Astrocyte (in vitro differentiated cells and primary cell): ENCODE results near the gene MAPKBP1. TPM values are rescaled to one million over a fixed set of nuclear protein-coding genes. Genes with fewer than 3 reads are reported as not detected.

Experiments used
- DNase-seq: peaks from one replicate; pipeline ENCODE4 v3.0.0-alpha.2; 2010; ENCODE audit warnings: low read depth
- FAIRE-seq: peaks from 2 replicates; lab custom pipeline; 2011; peaks lifted over from hg19 to GRCh38; lab: Jason Lieb, UNC
- H2AFZ ChIP-seq: 2 replicates; pipeline ENCODE4 v1.6.0; 2012; ENCODE audit warnings: low read depth, low read length, inconsistent platforms
- H3K27ac ChIP-seq: 2 replicates; pipeline ENCODE4 v1.5.1; 2011; ENCODE audit warnings: low read depth, low read length, inconsistent platforms
- H3K27me3 ChIP-seq: 2 replicates; pipeline ENCODE4 v1.6.0; 2011; ENCODE audit warnings: low read length, inconsistent platforms; ENCODE audit not compliant: insufficient read depth
- H3K36me3 ChIP-seq: 2 replicates; pipeline ENCODE4 v1.5.1; 2011; ENCODE audit warnings: low read length, inconsistent platforms; ENCODE audit not compliant: insufficient read depth
- H3K4me1 ChIP-seq: 2 replicates; pipeline ENCODE4 v1.5.1; 2011; ENCODE audit warnings: low read length, inconsistent platforms; ENCODE audit not compliant: insufficient read depth
- H3K4me2 ChIP-seq: 2 replicates; pipeline ENCODE4 v1.6.0; 2012; ENCODE audit warnings: low read length, inconsistent platforms
- H3K4me3 ChIP-seq: 2 replicates; pipeline ENCODE4 v1.5.1; 2011; ENCODE audit warnings: low read depth, mild to moderate bottlenecking, low read length, inconsistent platforms; ENCODE audit not compliant: insufficient read depth
- H3K79me2 ChIP-seq: 2 replicates; pipeline ENCODE4 v1.6.0; 2012; ENCODE audit warnings: mild to moderate bottlenecking, low read length, inconsistent platforms; ENCODE audit not compliant: insufficient read depth
- H3K9ac ChIP-seq: 2 replicates; pipeline ENCODE4 v1.6.0; 2012; ENCODE audit warnings: mild to moderate bottlenecking, low read length, inconsistent platforms
- H3K9me3 ChIP-seq: 2 replicates; pipeline ENCODE4 v1.5.1; 2012; ENCODE audit warnings: low read depth, mild to moderate bottlenecking, low read length, inconsistent platforms; ENCODE audit not compliant: insufficient read depth
- H4K20me1 ChIP-seq: 2 replicates; pipeline ENCODE4 v1.6.0; 2012; ENCODE audit warnings: low read length, inconsistent platforms; ENCODE audit not compliant: insufficient read depth
- H3K27ac Mint-ChIP-seq: one replicate; pipeline ENCODE4 v1.8.0; 2021; ENCODE audit warnings: mild to moderate bottlenecking, mixed read lengths; ENCODE audit not compliant: unreplicated experiment
- H3K27me3 Mint-ChIP-seq: one replicate; pipeline ENCODE4 v1.8.0; 2021; ENCODE audit warnings: low read depth, mixed read lengths; ENCODE audit not compliant: unreplicated experiment
- H3K36me3 Mint-ChIP-seq: one replicate; pipeline ENCODE4 v1.8.0; 2021; ENCODE audit warnings: low read depth, mixed read lengths; ENCODE audit not compliant: unreplicated experiment
- H3K4me1 Mint-ChIP-seq: one replicate; pipeline ENCODE4 v1.8.0; 2021; ENCODE audit warnings: low read depth, mixed read lengths; ENCODE audit not compliant: unreplicated experiment
- H3K4me3 Mint-ChIP-seq: one replicate; pipeline ENCODE4 v1.8.0; 2021; ENCODE audit warnings: mild to moderate bottlenecking, moderate library complexity, mixed read lengths; ENCODE audit not compliant: unreplicated experiment
- H3K9me3 Mint-ChIP-seq: one replicate; pipeline ENCODE4 v1.8.0; 2021; ENCODE audit warnings: mild to moderate bottlenecking, mixed read lengths; ENCODE audit not compliant: unreplicated experiment
- CTCF ChIP-seq: IDR thresholded peaks from 2 replicates; pipeline ENCODE4 v1.5.1; 2011; ENCODE audit warnings: low read depth, mild to moderate bottlenecking, inconsistent platforms, low read length, moderate library complexity; ENCODE audit not compliant: insufficient read depth
- EZH2 ChIP-seq: IDR thresholded peaks from 2 replicates; pipeline ENCODE4 v1.6.1; 2012; ENCODE audit warnings: mild to moderate bottlenecking, low read length, inconsistent platforms; ENCODE audit not compliant: insufficient read depth
- total RNA-seq: library from RNA; stranded (reverse); gene quantifications from 2 replicates; pipeline ENCODE4 v1.2.1, GENCODE V29; 2021

The MAPKBP1 gene
- total RNA-seq, 1 donor from 2014 or later: 30.8 TPM

- Histone ChIP-seq H3K9me3 (no peaks in the 10 kb centered on the region), H2AFZ (no peak overlapping the region), H3K27ac (peak overlapping the region; percentile 91), H3K4me3 (no peak overlapping the region), H3K36me3 (no peaks in the 10 kb centered on the region), H3K79me2 (peaks cover 78% of the 10 kb centered on the region), H3K27me3 (no peaks in the 10 kb centered on the region), H3K4me2 (peak overlapping the region; percentile 79), H3K4me1 (peaks cover 23% of the 10 kb centered on the region), H4K20me1 (peaks cover 48% of the 10 kb centered on the region), H3K9ac (no peak overlapping the region)
- no peak for FAIRE-seq
- Mint-ChIP-seq H3K27me3 (no peaks in the 10 kb centered on the region), H3K4me3 (no peak overlapping the region), H3K27ac (peak overlapping the region; percentile 89), H3K36me3 (no peaks in the 10 kb centered on the region), H3K9me3 (no peaks in the 10 kb centered on the region), H3K4me1 (peaks cover 60% of the 10 kb centered on the region)
- TF ChIP-seq EZH2: no peak
- DNase-seq: no peak
These were observed 17.8 kb downstream of the MAPKBP1 start for GRCh38 chr15:41792000-41792637.

- TF ChIP-seq EZH2 (no peak), CTCF (no peak)
- H3K27ac Mint-ChIP-seq: peak overlapping the region; percentile 18
- Histone ChIP-seq H3K27ac (no peak overlapping the region), H3K36me3 (no peaks in the 10 kb centered on the region), H3K9me3 (no peaks in the 10 kb centered on the region), H3K4me1 (peaks cover 25% of the 10 kb centered on the region), H4K20me1 (peaks cover 51% of the 10 kb centered on the region), H3K9ac (no peak overlapping the region), H3K4me3 (no peak overlapping the region), H3K4me2 (no peak overlapping the region), H3K27me3 (no peaks in the 10 kb centered on the region), H2AFZ (no peak overlapping the region), H3K79me2 (peaks cover 71% of the 10 kb centered on the region)
- no peaks in the 10 kb centered on the region for H3K9me3 Mint-ChIP-seq
- DNase-seq: no peak
- no peak overlapping the region for H3K4me3 Mint-ChIP-seq
- peaks cover 63% of the 10 kb centered on the region for H3K4me1 Mint-ChIP-seq
- FAIRE-seq: no peak
- H3K36me3 Mint-ChIP-seq: peaks cover 4% of the 10 kb centered on the region
- H3K27me3 Mint-ChIP-seq: no peaks in the 10 kb centered on the region
These were observed 19.8 kb downstream of the MAPKBP1 start for GRCh38 chr15:41794081-41794480.

- no peak overlapping the region for H3K4me3 Mint-ChIP-seq
- peak overlapping the region; percentile 21 for H3K4me2 ChIP-seq
- peaks cover 4% of the 10 kb centered on the region for H3K36me3 ChIP-seq
- H3K4me3 ChIP-seq: no peak overlapping the region
- H3K9me3 Mint-ChIP-seq: no peaks in the 10 kb centered on the region
- peaks cover 50% of the 10 kb centered on the region for H3K4me1 Mint-ChIP-seq
- H3K79me2 ChIP-seq: peaks cover 56% of the 10 kb centered on the region
- H3K9me3 ChIP-seq: no peaks in the 10 kb centered on the region
- H3K27ac Mint-ChIP-seq: no peak overlapping the region
- H3K27me3 Mint-ChIP-seq: no peaks in the 10 kb centered on the region
- H3K9ac ChIP-seq: no peak overlapping the region
- no peak for TF ChIP-seq EZH2
- no peak for TF ChIP-seq CTCF
- no peaks in the 10 kb centered on the region for H3K27me3 ChIP-seq
- H4K20me1 ChIP-seq: peaks cover 43% of the 10 kb centered on the region
- peak overlapping the region; percentile 7 for H3K27ac ChIP-seq
- peaks cover 12% of the 10 kb centered on the region for H3K4me1 ChIP-seq
- FAIRE-seq (no peak), DNase-seq (no peak)
- H3K36me3 Mint-ChIP-seq: peaks cover 9% of the 10 kb centered on the region
- H2AFZ ChIP-seq: no peak overlapping the region
These were observed 21.9 kb downstream of the MAPKBP1 start for GRCh38 chr15:41795996-41796856.
